ENCODE measurements around the gene PLAC1. TPM values are rescaled to one million over a fixed set of nuclear protein-coding genes. Genes with fewer than 3 reads are reported as not detected.

PLAC1 gene
- total and polyA plus RNA-seq, 3 donors from 2014 or later = 0.81 to 3.0 (median 1.0) TPM

GRCh38 chrX:134537179-134537955 lies 120.9 kb downstream of the PLAC1 start:
- TF ChIP-seq CTCF (IDR thresholded peaks at IDR 0.05) = no peak
- TF ChIP-seq POLR2A (IDR thresholded peaks at IDR 0.05) = no peak
- no peaks in the 10 kb centered on the region for H3K36me3 ChIP-seq (ENCODE audit: low read depth, missing control alignments)
- no peaks in the 10 kb centered on the region for H3K27me3 ChIP-seq
- H3K27ac ChIP-seq = peak overlapping the region in 1 of 2 donors; percentile 63
- intact Hi-C loops (cut with DNase I; ENCODE audit: low total_unique reads) = no loop called here
- no peaks in the 10 kb centered on the region for H3K9me3 ChIP-seq
- no peak overlapping the region for H3K4me3 ChIP-seq
- no peak for DNase-seq
- peaks cover 10% of the 10 kb centered on the region for H3K4me1 ChIP-seq
- WGBS, 2 donors = 51 to 54% methylated on average over 5 of the region's 5 CpGs

- H3K27me3 ChIP-seq = no peaks in the 10 kb centered on the region
- peaks cover 10% of the 10 kb centered on the region for H3K4me1 ChIP-seq
- H3K4me3 ChIP-seq = no peak overlapping the region
- TF ChIP-seq CTCF (IDR thresholded peaks at IDR 0.05) = no peak
- TF ChIP-seq POLR2A (IDR thresholded peaks at IDR 0.05) = no peak
- H3K27ac ChIP-seq = no peak overlapping the region
- intact Hi-C loops (cut with DNase I; ENCODE audit: low total_unique reads) = no loop called here
- no peaks in the 10 kb centered on the region for H3K9me3 ChIP-seq
- H3K36me3 ChIP-seq (ENCODE audit: low read depth, missing control alignments) = no peaks in the 10 kb centered on the region
- WGBS, 2 donors = 19 to 54% methylated on average over 4 of the region's 4 CpGs
- no peak for DNase-seq
Observed at GRCh38 chrX:134533952-134534351, 124.3 kb downstream of the PLAC1 start.

- TF ChIP-seq CTCF (IDR thresholded peaks at IDR 0.05) (no peak), POLR2A (IDR thresholded peaks at IDR 0.05) (no peak)
- Histone ChIP-seq H3K4me1 (peaks cover 6% of the 10 kb centered on the region), H3K27me3 (no peaks in the 10 kb centered on the region), H3K9me3 (no peaks in the 10 kb centered on the region), H3K4me3 (no peak overlapping the region), H3K36me3 (ENCODE audit: low read depth, missing control alignments) (no peaks in the 10 kb centered on the region), H3K27ac (no peak overlapping the region)
- DNase-seq = no peak
- intact Hi-C loops (cut with DNase I; ENCODE audit: low total_unique reads) = no loop called here
- WGBS, 2 donors = 87 to 89% methylated on average over 7 to 9 of the region's 9 CpGs
Observed at GRCh38 chrX:134533352-134533751, 124.9 kb downstream of the PLAC1 start.

- DNase-seq = no peak
- H3K27me3 ChIP-seq = no peaks in the 10 kb centered on the region
- TF ChIP-seq POLR2A (IDR thresholded peaks at IDR 0.05) (no peak), CTCF (IDR thresholded peaks at IDR 0.05) (no peak)
- no peak overlapping the region for H3K4me3 ChIP-seq
- no peaks in the 10 kb centered on the region for H3K36me3 ChIP-seq (ENCODE audit: low read depth, missing control alignments)
- H3K27ac ChIP-seq = no peak overlapping the region
- 92 to 94% methylated on average over 7 of the region's 7 CpGs for WGBS, 2 donors
- no peaks in the 10 kb centered on the region for H3K9me3 ChIP-seq
- intact Hi-C loops (cut with DNase I; ENCODE audit: low total_unique reads) = no loop called here
- H3K4me1 ChIP-seq = no peaks in the 10 kb centered on the region
Observed at GRCh38 chrX:134530845-134531244, 127.4 kb downstream of the PLAC1 start.

GRCh38 chrX:134529481-134529880 lies 128.8 kb downstream of the PLAC1 start:
- TF ChIP-seq POLR2A (IDR thresholded peaks at IDR 0.05) = no peak
- no peak for TF ChIP-seq CTCF (IDR thresholded peaks at IDR 0.05)
- DNase-seq = no peak
- Histone ChIP-seq H3K27ac (peak overlapping the region in 1 of 2 donors; percentile 74), H3K4me3 (no peak overlapping the region), H3K27me3 (no peaks in the 10 kb centered on the region), H3K36me3 (ENCODE audit: low read depth, missing control alignments) (no peaks in the 10 kb centered on the region), H3K9me3 (no peaks in the 10 kb centered on the region), H3K4me1 (no peaks in the 10 kb centered on the region)
- WGBS, 2 donors = 90 to 91% methylated on average over 3 to 6 of the region's 6 CpGs
- intact Hi-C loops (cut with DNase I; ENCODE audit: low total_unique reads) = no loop called here
